ENCODE results near the gene PRDM16. TPM values are rescaled to one million over a fixed set of nuclear protein-coding genes. Genes with fewer than 3 reads are reported as not detected.

Gene PRDM16
- total and polyA plus RNA-seq, 2 of the 13 experiments (the other 11 are each of a cell fraction or from before 2014, with no cell fraction given) = 0.15 to 0.81 TPM

GRCh38 chr1:3321559-3322449 lies 252.8 kb downstream of the PRDM16 start (continued):
- TF ChIP-seq ZNF790 (CRISPR knock-in tag; IDR thresholded peaks at IDR 0.05; ENCODE audit: borderline replicate concordance) = no peak
- TF ChIP-seq, protein P1, sequence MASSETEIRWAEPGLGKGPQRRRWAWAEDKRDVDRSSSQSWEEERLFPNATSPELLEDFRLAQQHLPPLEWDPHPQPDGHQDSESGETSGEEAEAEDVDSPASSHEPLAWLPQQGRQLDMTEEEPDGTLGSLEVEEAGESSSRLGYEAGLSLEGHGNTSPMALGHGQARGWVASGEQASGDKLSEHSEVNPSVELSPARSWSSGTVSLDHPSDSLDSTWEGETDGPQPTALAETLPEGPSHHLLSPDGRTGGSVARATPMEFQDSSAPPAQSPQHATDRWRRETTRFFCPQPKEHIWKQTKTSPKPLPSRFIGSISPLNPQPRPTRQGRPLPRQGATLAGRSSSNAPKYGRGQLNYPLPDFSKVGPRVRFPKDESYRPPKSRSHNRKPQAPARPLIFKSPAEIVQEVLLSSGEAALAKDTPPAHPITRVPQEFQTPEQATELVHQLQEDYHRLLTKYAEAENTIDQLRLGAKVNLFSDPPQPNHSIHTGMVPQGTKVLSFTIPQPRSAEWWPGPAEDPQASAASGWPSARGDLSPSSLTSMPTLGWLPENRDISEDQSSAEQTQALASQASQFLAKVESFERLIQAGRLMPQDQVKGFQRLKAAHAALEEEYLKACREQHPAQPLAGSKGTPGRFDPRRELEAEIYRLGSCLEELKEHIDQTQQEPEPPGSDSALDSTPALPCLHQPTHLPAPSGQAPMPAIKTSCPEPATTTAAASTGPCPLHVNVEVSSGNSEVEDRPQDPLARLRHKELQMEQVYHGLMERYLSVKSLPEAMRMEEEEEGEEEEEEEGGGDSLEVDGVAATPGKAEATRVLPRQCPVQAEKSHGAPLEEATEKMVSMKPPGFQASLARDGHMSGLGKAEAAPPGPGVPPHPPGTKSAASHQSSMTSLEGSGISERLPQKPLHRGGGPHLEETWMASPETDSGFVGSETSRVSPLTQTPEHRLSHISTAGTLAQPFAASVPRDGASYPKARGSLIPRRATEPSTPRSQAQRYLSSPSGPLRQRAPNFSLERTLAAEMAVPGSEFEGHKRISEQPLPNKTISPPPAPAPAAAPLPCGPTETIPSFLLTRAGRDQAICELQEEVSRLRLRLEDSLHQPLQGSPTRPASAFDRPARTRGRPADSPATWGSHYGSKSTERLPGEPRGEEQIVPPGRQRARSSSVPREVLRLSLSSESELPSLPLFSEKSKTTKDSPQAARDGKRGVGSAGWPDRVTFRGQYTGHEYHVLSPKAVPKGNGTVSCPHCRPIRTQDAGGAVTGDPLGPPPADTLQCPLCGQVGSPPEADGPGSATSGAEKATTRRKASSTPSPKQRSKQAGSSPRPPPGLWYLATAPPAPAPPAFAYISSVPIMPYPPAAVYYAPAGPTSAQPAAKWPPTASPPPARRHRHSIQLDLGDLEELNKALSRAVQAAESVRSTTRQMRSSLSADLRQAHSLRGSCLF (CRISPR knock-in tag; IDR thresholded peaks at IDR 0.05; ENCODE audit: borderline replicate concordance) = no peak
- TF ChIP-seq, protein P2, sequence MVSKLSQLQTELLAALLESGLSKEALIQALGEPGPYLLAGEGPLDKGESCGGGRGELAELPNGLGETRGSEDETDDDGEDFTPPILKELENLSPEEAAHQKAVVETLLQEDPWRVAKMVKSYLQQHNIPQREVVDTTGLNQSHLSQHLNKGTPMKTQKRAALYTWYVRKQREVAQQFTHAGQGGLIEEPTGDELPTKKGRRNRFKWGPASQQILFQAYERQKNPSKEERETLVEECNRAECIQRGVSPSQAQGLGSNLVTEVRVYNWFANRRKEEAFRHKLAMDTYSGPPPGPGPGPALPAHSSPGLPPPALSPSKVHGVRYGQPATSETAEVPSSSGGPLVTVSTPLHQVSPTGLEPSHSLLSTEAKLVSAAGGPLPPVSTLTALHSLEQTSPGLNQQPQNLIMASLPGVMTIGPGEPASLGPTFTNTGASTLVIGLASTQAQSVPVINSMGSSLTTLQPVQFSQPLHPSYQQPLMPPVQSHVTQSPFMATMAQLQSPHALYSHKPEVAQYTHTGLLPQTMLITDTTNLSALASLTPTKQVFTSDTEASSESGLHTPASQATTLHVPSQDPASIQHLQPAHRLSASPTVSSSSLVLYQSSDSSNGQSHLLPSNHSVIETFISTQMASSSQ (IDR thresholded peaks at IDR 0.05; ENCODE audit: low read depth) = no peak
- TF ChIP-seq, protein P2 (CRISPR knock-in tag; IDR thresholded peaks at IDR 0.05; ENCODE audit: borderline replicate concordance) = no peak
- 0 out of 2 replicates have a peak, but pooled peaks have one; percentile 42 for TF ChIP-seq ZSCAN21 (CRISPR knock-in tag; IDR thresholded peaks at IDR 0.05; ENCODE audit: borderline replicate concordance)
- TF ChIP-seq ZNF260 (CRISPR knock-in tag; IDR thresholded peaks at IDR 0.05; ENCODE audit: borderline replicate concordance, low read depth) = no peak
- no peak for TF ChIP-seq ZNF607 (CRISPR knock-in tag; IDR thresholded peaks at IDR 0.05; ENCODE audit: borderline replicate concordance)
- no peak for TF ChIP-seq ZBTB3 (CRISPR knock-in tag; IDR thresholded peaks at IDR 0.05; ENCODE audit: borderline replicate concordance, low read depth)
- peak; percentile 89 for TF ChIP-seq ZNF672 (CRISPR knock-in tag; IDR thresholded peaks at IDR 0.05)
- TF ChIP-seq ZFP37 (CRISPR knock-in tag; IDR thresholded peaks at IDR 0.05; ENCODE audit: borderline replicate concordance) = peak; percentile 35; the same call in 1 of the 2 replicates
- TF ChIP-seq ZBED4 (CRISPR knock-in tag; IDR thresholded peaks at IDR 0.05; ENCODE audit: borderline replicate concordance) = no peak
- no peak for TF ChIP-seq FOSL1 (CRISPR knock-in tag; IDR thresholded peaks at IDR 0.05; ENCODE audit: borderline replicate concordance)
- TF ChIP-seq ZMYM3 (CRISPR knock-in tag; IDR thresholded peaks at IDR 0.05) = no peak
- no peak for TF ChIP-seq ZNF292 (CRISPR knock-in tag; IDR thresholded peaks at IDR 0.05; ENCODE audit: borderline replicate concordance, low read depth)
- no peak for TF ChIP-seq PITX1 (CRISPR knock-in tag; IDR thresholded peaks at IDR 0.05)
